HG03354 (cell line): ENCODE data around the gene ZNF112.

Experiments used
- ATAC-seq: cut with Tn5 transposase; IDR thresholded peaks from one replicate; pipeline ENCODE4 v1.9.1; 2021; ENCODE audit warnings: mild to moderate bottlenecking; ENCODE audit not compliant: unreplicated experiment, poor library complexity, severe bottlenecking

The ZNF112 gene

GRCh38 chr19:44303320-44303719 is 53.2 kb downstream of the ZNF112 start:
- ATAC-seq = no peak

- ATAC-seq = no peak
These were observed 71.5 kb downstream of the ZNF112 start for GRCh38 chr19:44284968-44285367.

- no peak for ATAC-seq
These were observed 73.6 kb downstream of the ZNF112 start for GRCh38 chr19:44282846-44283245.

- ATAC-seq = no peak
These were observed 75.6 kb downstream of the ZNF112 start for GRCh38 chr19:44280916-44281315.

- no peak for ATAC-seq
These were observed 78.2 kb downstream of the ZNF112 start for GRCh38 chr19:44278181-44278690.

GRCh38 chr19:44277331-44277730 is 79.1 kb downstream of the ZNF112 start:
- ATAC-seq = no peak
